ENCODE measurements around the gene CALR3.

Gene CALR3

DNA sequence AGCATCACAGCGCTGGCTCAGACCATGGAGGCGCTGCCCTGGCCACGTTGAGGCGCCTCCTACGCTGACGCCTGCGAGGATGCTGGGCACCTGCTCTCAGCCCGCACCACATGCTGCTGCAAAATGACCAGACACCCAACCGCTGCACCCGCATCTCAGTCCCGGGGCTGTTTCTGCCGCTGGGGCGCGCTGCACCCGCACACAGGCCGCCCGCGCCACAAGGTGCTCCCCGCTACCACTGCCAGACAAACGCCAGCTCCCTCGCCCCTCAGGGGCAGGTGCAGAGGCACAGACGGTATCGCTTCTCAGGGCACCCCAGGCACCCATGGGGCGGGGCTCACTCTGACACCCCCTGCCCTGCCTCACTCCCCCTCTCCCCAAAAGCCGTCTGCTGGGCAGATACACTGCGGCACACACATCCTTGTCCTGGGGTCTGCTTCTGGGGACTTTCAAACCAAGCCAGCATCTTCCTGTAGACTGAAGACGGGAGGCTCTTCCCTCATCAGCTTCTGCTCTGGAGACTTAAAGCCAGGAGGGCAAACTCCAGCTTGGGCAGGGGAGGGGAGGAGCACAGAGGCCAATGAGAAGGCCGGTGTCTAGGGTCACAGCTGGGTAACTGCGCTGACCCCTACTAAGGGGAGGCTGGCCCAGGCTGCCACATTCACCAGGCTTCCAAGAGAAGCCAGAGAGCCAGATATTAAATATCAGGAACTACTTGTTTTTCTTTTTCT, 29.9 kb upstream of the CALR3 start:
- H3K4me3 ChIP-seq (ENCODE audit: low read depth, low read length), result no peak overlapping the region
- DNase-seq (ENCODE audit: low read depth, low spot score), result no peak
- TF ChIP-seq, protein P1, sequence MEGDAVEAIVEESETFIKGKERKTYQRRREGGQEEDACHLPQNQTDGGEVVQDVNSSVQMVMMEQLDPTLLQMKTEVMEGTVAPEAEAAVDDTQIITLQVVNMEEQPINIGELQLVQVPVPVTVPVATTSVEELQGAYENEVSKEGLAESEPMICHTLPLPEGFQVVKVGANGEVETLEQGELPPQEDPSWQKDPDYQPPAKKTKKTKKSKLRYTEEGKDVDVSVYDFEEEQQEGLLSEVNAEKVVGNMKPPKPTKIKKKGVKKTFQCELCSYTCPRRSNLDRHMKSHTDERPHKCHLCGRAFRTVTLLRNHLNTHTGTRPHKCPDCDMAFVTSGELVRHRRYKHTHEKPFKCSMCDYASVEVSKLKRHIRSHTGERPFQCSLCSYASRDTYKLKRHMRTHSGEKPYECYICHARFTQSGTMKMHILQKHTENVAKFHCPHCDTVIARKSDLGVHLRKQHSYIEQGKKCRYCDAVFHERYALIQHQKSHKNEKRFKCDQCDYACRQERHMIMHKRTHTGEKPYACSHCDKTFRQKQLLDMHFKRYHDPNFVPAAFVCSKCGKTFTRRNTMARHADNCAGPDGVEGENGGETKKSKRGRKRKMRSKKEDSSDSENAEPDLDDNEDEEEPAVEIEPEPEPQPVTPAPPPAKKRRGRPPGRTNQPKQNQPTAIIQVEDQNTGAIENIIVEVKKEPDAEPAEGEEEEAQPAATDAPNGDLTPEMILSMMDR (IDR thresholded peaks at IDR 0.05; ENCODE audit: insufficient read depth, low read length, missing control alignments), result no peak
- CTCF ChIA-PET, result interaction anchor here (2.7 kb wide), 1 partner anchor 11 kb away, joined by 10 read pairs; no protein-coding TSS in a partner anchor
- POLR2A ChIA-PET, result interaction anchor here (0.9 kb wide), 1 partner anchor 11 kb away, joined by 3 read pairs; no protein-coding TSS in a partner anchor

GRCh38 chr19:16524991-16525734, 29.2 kb upstream of the CALR3 start:
- TF ChIP-seq, protein P1 (IDR thresholded peaks at IDR 0.05; ENCODE audit: insufficient read depth, low read length, missing control alignments), result no peak
- no peak for DNase-seq (ENCODE audit: low read depth, low spot score)
- no peak overlapping the region for H3K4me3 ChIP-seq (ENCODE audit: low read depth, low read length)
- ChIA-PET CTCF (no interaction called here), POLR2A (no interaction called here)

GRCh38 chr19:16522559-16523377, 26.8 kb upstream of the CALR3 start:
- H3K4me3 ChIP-seq (ENCODE audit: low read depth, low read length), result no peak overlapping the region
- TF ChIP-seq, protein P1 (IDR thresholded peaks at IDR 0.05; ENCODE audit: insufficient read depth, low read length, missing control alignments), result no peak
- ChIA-PET CTCF (no interaction called here), POLR2A (no interaction called here)
- DNase-seq (ENCODE audit: low read depth, low spot score), result no peak

- H3K4me3 ChIP-seq (ENCODE audit: low read depth, low read length), result no peak overlapping the region
- ChIA-PET CTCF (no interaction called here), POLR2A (no interaction called here)
- TF ChIP-seq, protein P1 (IDR thresholded peaks at IDR 0.05; ENCODE audit: insufficient read depth, low read length, missing control alignments), result no peak
- DNase-seq (ENCODE audit: low read depth, low spot score), result no peak
Observed at GRCh38 chr19:16521715-16522289, 25.8 kb upstream of the CALR3 start.

DNA sequence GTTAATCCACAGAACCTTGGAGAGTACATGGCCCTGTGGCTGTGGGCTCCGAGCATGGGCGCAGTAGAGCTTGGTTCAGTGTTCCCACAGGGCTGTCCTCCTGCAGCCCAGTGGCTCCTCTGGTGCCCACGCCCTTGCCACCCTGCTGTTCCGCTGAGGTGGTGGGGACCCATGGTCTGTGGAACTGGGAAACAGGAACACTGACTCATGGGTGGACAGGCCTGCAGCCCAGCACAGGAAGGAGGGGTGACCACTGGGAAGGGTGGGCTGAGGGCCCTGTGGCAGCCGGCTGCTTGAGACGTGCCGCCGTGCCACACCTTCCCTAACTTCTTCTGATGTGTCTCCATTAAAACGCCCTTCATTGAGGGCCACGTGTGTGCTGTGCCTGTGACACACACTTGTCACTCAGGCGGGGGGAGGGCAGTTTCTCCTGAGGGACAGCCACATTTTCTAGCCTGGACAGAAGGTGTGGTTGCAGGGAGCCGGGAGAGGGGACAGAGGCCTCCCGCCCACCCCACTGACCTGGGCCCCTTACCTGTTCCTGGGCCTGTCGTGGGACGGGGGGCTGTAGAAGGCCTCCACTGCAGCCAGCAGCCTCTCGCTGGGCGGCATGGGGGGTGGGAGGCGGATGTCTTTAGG, 25.1 kb upstream of the CALR3 start:
- POLR2A ChIA-PET, result no interaction called here
- TF ChIP-seq, protein P1 (IDR thresholded peaks at IDR 0.05; ENCODE audit: insufficient read depth, low read length, missing control alignments), result no peak
- CTCF ChIA-PET, result no interaction called here
- no peak for DNase-seq (ENCODE audit: low read depth, low spot score)
- no peak overlapping the region for H3K4me3 ChIP-seq (ENCODE audit: low read depth, low read length)

Data from AG04449 (cell line).